ENCODE results near the gene CA14. TPM values are rescaled to one million over a fixed set of nuclear protein-coding genes. Genes with fewer than 3 reads are reported as not detected.
A peak's percentile ranks its signal among the peaks of the same experiment; 100 is the strongest.

Gene CA14
- total RNA-seq, 2 experiments from 2014 or later: not detected

DNA sequence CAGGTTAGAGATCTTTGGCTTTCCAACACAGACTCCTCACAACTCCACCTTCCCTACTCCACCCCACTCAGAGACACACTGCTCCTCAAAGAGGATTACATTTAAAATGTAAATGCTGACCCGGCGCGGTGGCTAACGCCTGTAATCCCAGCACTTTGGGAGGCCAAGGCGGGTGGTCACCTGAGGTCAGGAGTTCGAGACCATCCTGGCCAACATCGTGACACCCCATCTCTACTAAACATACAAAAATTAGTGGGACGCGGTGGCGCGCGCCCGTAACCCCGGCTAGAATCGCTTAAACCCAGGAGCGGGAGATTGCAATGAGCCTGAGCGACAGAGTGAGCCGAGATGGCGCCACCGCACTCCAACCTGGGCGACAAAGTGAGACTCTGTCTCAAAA, 19.8 kb upstream of the CA14 start:
- intact Hi-C loops (cut with DNase I, micrococcal nuclease): loop anchor here (2.0 to 5.0 kb wide), 3 partner anchors 15 to 125 kb away; partner anchors contain the start of genes CIART (in 2 of the 2) and RPRD2 (in 1 of the 2)
- CTCF ChIA-PET: no interaction called here
- H3K36me3 Mint-ChIP-seq (ENCODE audit: low read depth): peaks cover 18% of the 10 kb centered on the region
- Histone ChIP-seq H3K36me3 (ENCODE audit: insufficient read depth, low read length) (no peaks in the 10 kb centered on the region), H3K4me3 (ENCODE audit: low read length) (no peak overlapping the region), H3K27ac (ENCODE audit: low read depth in 1 of 2, low read length in 2 of 2) (no peak overlapping the region), H3K9me3 (ENCODE audit: control insufficient read depth in 1 of 2, insufficient read depth in 1 of 2, low read length in 2 of 2) (no peaks in the 10 kb centered on the region), H3K4me1 (ENCODE audit: insufficient read depth, low read length) (peaks cover 24% of the 10 kb centered on the region), H3K27me3 (ENCODE audit: control insufficient read depth in 1 of 2, insufficient read depth in 2 of 2, low read length in 2 of 2) (no peaks in the 10 kb centered on the region)
- peaks cover 16% of the 10 kb centered on the region for H3K4me1 Mint-ChIP-seq (ENCODE audit: low read depth)
- no peaks in the 10 kb centered on the region for H3K27me3 Mint-ChIP-seq
- H3K27ac Mint-ChIP-seq: no peak overlapping the region
- TF ChIP-seq, protein P1, sequence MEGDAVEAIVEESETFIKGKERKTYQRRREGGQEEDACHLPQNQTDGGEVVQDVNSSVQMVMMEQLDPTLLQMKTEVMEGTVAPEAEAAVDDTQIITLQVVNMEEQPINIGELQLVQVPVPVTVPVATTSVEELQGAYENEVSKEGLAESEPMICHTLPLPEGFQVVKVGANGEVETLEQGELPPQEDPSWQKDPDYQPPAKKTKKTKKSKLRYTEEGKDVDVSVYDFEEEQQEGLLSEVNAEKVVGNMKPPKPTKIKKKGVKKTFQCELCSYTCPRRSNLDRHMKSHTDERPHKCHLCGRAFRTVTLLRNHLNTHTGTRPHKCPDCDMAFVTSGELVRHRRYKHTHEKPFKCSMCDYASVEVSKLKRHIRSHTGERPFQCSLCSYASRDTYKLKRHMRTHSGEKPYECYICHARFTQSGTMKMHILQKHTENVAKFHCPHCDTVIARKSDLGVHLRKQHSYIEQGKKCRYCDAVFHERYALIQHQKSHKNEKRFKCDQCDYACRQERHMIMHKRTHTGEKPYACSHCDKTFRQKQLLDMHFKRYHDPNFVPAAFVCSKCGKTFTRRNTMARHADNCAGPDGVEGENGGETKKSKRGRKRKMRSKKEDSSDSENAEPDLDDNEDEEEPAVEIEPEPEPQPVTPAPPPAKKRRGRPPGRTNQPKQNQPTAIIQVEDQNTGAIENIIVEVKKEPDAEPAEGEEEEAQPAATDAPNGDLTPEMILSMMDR (IDR thresholded peaks at IDR 0.05): no peak
- no peaks in the 10 kb centered on the region for H3K9me3 Mint-ChIP-seq
- ATAC-seq (ENCODE audit: poor library complexity) (no peak), DNase-seq (no peak)
- POLR2A ChIA-PET: no interaction called here
- peak overlapping the region; percentile 3 for H3K4me3 Mint-ChIP-seq

DNA sequence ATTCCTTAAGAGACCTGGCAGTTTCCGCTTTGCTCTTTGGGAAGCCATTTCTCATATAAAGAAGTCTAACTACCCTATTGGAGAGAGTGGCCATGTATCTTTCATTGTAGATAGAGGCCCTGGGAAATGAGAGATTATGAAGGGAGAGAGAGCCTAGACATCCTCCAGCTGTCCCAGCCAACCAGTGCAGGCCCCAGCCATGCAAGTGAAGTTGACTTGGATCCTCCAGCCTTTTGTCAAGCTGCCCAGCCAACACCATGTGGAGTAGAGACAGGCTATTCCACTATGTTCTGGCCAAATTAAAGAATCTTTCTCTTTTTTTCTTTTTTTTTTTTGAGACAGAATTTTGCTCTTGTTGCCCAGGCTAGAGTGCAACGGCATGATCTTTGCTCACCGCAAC, 14.6 kb upstream of the CA14 start:
- H3K4me1 ChIP-seq (ENCODE audit: insufficient read depth, low read length): no peaks in the 10 kb centered on the region
- H3K27me3 Mint-ChIP-seq: no peaks in the 10 kb centered on the region
- H3K27ac Mint-ChIP-seq: no peak overlapping the region
- POLR2A ChIA-PET: no interaction called here
- CTCF ChIA-PET: no interaction called here
- no peak for ATAC-seq (ENCODE audit: poor library complexity)
- H3K9me3 Mint-ChIP-seq: no peaks in the 10 kb centered on the region
- H3K4me1 Mint-ChIP-seq (ENCODE audit: low read depth): no peaks in the 10 kb centered on the region
- H3K9me3 ChIP-seq (ENCODE audit: control insufficient read depth in 1 of 2, insufficient read depth in 1 of 2, low read length in 2 of 2): no peaks in the 10 kb centered on the region
- H3K36me3 ChIP-seq (ENCODE audit: insufficient read depth, low read length): no peaks in the 10 kb centered on the region
- H3K27me3 ChIP-seq (ENCODE audit: control insufficient read depth in 1 of 2, insufficient read depth in 2 of 2, low read length in 2 of 2): no peaks in the 10 kb centered on the region
- no peak overlapping the region for H3K4me3 ChIP-seq (ENCODE audit: low read length)
- intact Hi-C loops (cut with DNase I, micrococcal nuclease): no loop called here
- no peaks in the 10 kb centered on the region for H3K36me3 Mint-ChIP-seq (ENCODE audit: low read depth)
- no peak overlapping the region for H3K27ac ChIP-seq (ENCODE audit: low read depth in 1 of 2, low read length in 2 of 2)
- TF ChIP-seq, protein P1 (IDR thresholded peaks at IDR 0.05): no peak
- no peak for DNase-seq
- H3K4me3 Mint-ChIP-seq: no peak overlapping the region

DNA sequence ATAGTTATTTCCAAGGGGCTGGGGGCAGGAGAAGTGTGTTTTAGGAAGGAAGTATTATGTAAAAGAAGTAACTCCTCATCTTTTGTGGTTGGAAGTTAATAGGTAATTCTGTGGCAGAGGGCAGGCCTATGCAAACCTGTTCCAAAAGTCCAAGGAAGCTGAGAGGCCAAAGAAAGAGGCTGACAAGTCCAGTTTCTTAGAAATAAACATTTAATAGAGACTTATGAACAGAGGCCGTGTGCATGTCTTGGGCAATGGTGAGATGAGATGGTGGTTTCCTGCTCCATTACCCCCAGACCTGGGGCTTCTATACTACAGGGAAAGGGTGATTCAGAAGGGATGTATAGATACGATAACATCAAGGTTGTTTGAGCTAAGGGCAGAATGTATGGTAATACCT, 7.6 kb upstream of the CA14 start:
- CTCF ChIA-PET: no interaction called here

More for the DNA sequence above, 7.6 kb upstream of the CA14 start:
- Histone ChIP-seq H3K4me1 (ENCODE audit: insufficient read depth, low read length) (no peaks in the 10 kb centered on the region), H3K9me3 (ENCODE audit: control insufficient read depth in 1 of 2, insufficient read depth in 1 of 2, low read length in 2 of 2) (no peaks in the 10 kb centered on the region), H3K27me3 (ENCODE audit: control insufficient read depth in 1 of 2, insufficient read depth in 2 of 2, low read length in 2 of 2) (no peaks in the 10 kb centered on the region), H3K27ac (ENCODE audit: low read depth in 1 of 2, low read length in 2 of 2) (no peak overlapping the region), H3K36me3 (ENCODE audit: insufficient read depth, low read length) (no peaks in the 10 kb centered on the region), H3K4me3 (ENCODE audit: low read length) (no peak overlapping the region)
- POLR2A ChIA-PET: no interaction called here
- H3K36me3 Mint-ChIP-seq (ENCODE audit: low read depth): no peaks in the 10 kb centered on the region
- DNase-seq (no peak), ATAC-seq (ENCODE audit: poor library complexity) (no peak)
- H3K9me3 Mint-ChIP-seq: no peaks in the 10 kb centered on the region
- intact Hi-C loops (cut with DNase I, micrococcal nuclease): loop anchor here in 1 of 2 experiments (10.0 kb wide), 1 partner anchor 725 kb away; the partner anchor contains the start of gene CERS2
- no peak overlapping the region for H3K4me3 Mint-ChIP-seq
- no peaks in the 10 kb centered on the region for H3K27me3 Mint-ChIP-seq
- TF ChIP-seq, protein P1 (IDR thresholded peaks at IDR 0.05): no peak
- no peak overlapping the region for H3K27ac Mint-ChIP-seq
- H3K4me1 Mint-ChIP-seq (ENCODE audit: low read depth): no peaks in the 10 kb centered on the region

All from CD4-positive, alpha-beta T cell (primary cell).